Kidney (tissue), 14 donors: ENCODE measurements around the gene SORCS2. TPM values are rescaled to one million over a fixed set of nuclear protein-coding genes. Genes with fewer than 3 reads are reported as not detected.

Experiments
- DNase-seq, 5 donors: peaks; one replicate each; pipeline ENCODE4 v3.0.0-alpha.2; 2013 to 2020
- FAIRE-seq: peaks from 2 replicates; lab custom pipeline; 2012; peaks lifted over from hg19 to GRCh38; lab: Jason Lieb, UNC
- H3K27ac ChIP-seq, 2 donors: one replicate each; pipeline ENCODE4 v1.7.0; 2013; ENCODE audit warnings: low read depth in 2 of 2, low read length in 2 of 2, inconsistent platforms in 1 of 2
- H3K27me3 ChIP-seq: one replicate; pipeline ENCODE4 v1.7.1; 2013; ENCODE audit warnings: low read length, inconsistent platforms; ENCODE audit not compliant: control insufficient read depth, insufficient read depth
- H3K36me3 ChIP-seq, 3 donors: one replicate each; pipeline versions ENCODE4 v1.7.0 to v1.7.1; 2013; ENCODE audit warnings: low read length in 3 of 3, control low read depth in 1 of 3, inconsistent platforms in 1 of 3; ENCODE audit not compliant: insufficient read depth in 3 of 3, control insufficient read depth in 2 of 3
- H3K4me1 ChIP-seq, 3 donors: one replicate each; pipeline versions ENCODE4 v1.7.0 to v1.7.1; 2013; ENCODE audit warnings: low read length in 3 of 3, inconsistent platforms in 1 of 3, low read depth in 1 of 3; ENCODE audit not compliant: control insufficient read depth in 2 of 3, insufficient read depth in 2 of 3
- H3K4me3 ChIP-seq, 3 donors: one replicate each; pipeline versions ENCODE4 v1.7.0 to v1.8.1; 2013; ENCODE audit warnings: low read length in 3 of 3, control low read depth in 1 of 3, inconsistent platforms in 1 of 3
- H3K9ac ChIP-seq, 3 donors: one replicate each; pipeline versions ENCODE4 v1.7.0 to v1.7.1; 2013; ENCODE audit warnings: low read length in 3 of 3, control low read depth in 1 of 3, inconsistent platforms in 1 of 3
- H3K9me3 ChIP-seq, 3 donors: one replicate each; pipeline versions ENCODE4 v1.7.0 to v1.7.1; 2013; ENCODE audit warnings: low read length in 3 of 3, control low read depth in 1 of 3, inconsistent platforms in 1 of 3; ENCODE audit not compliant: control insufficient read depth in 2 of 3, insufficient read depth in 1 of 3
- intact Hi-C: fragments of 100-400 bp; cut with DNase I; formaldehyde crosslinking; loops from one replicate; pipeline ENCODE4 v1.11.1; 2022
- polyA plus RNA-seq: library from polyadenylated mRNA; stranded (reverse); fragments of 350-450 nt; fragmentation: Illumina TruSeq; extraction: RNeasy Lipid Tissue Mini Kit (QIAGEN cat#74804); gene quantifications from one replicate; pipeline ENCODE4 v1.2.3, GENCODE V29; 2014; ENCODE audit warnings: low read depth, low replicate concordance; ENCODE audit not compliant: insufficient read depth
- total RNA-seq: library from RNA; stranded (reverse); fragmentation: NEBNext Ultra II Directional; extraction: Animal tissue kit (Norgen Biotek cat#: 25700); gene quantifications from one replicate; pipeline ENCODE4 v1.2.1, GENCODE V29; 2021
- TF ChIP-seq, protein P1 (sequence below): IDR thresholded peaks from 3 replicates; pipeline ENCODE4 v1.5.1; 2012; ENCODE audit warnings: mild to moderate bottlenecking, moderate library complexity, borderline replicate concordance; ENCODE audit not compliant: insufficient read depth; ENCODE audit errors: extremely low read depth
- donor health status: control.
- donor health status: control.
- donor health status: control.
- donor health status: control.
- donor health status: control.
- donor health status: DM: yes; HTN: yes; CAD: no.
- donor health status: Normal renal cell carcinoma (clear cell type).

SORCS2 gene
- total and polyA plus RNA-seq, 2 donors from 2014 or later = 6.1 to 9.1 TPM

GRCh38 chr4:7197910-7198309 is 5.6 kb downstream of the SORCS2 start:
- intact Hi-C loops = loop anchor here (10.0 kb wide), 1 partner anchor 97 kb away; no protein-coding TSS in a partner anchor
- Histone ChIP-seq H3K4me3 (no peak overlapping the region), H3K4me1 (peaks cover 0 to 3% (median 0%) of the 10 kb centered on the region in 3 donors), H3K9me3 (no peaks in the 10 kb centered on the region), H3K27me3 (peaks cover 3% of the 10 kb centered on the region), H3K9ac (no peak overlapping the region), H3K27ac (no peak overlapping the region), H3K36me3 (no peaks in the 10 kb centered on the region)
- FAIRE-seq (no peak), DNase-seq (peak in 1 of 5 donors; percentile 52)
- TF ChIP-seq, protein P1, sequence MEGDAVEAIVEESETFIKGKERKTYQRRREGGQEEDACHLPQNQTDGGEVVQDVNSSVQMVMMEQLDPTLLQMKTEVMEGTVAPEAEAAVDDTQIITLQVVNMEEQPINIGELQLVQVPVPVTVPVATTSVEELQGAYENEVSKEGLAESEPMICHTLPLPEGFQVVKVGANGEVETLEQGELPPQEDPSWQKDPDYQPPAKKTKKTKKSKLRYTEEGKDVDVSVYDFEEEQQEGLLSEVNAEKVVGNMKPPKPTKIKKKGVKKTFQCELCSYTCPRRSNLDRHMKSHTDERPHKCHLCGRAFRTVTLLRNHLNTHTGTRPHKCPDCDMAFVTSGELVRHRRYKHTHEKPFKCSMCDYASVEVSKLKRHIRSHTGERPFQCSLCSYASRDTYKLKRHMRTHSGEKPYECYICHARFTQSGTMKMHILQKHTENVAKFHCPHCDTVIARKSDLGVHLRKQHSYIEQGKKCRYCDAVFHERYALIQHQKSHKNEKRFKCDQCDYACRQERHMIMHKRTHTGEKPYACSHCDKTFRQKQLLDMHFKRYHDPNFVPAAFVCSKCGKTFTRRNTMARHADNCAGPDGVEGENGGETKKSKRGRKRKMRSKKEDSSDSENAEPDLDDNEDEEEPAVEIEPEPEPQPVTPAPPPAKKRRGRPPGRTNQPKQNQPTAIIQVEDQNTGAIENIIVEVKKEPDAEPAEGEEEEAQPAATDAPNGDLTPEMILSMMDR = no peak

GRCh38 chr4:7198440-7199128 is 6.2 kb downstream of the SORCS2 start:
- H3K4me1 ChIP-seq = no peaks in the 10 kb centered on the region
- H3K9me3 ChIP-seq = no peaks in the 10 kb centered on the region
- no peak overlapping the region for H3K4me3 ChIP-seq
- DNase-seq = peak in 2 of 5 donors; percentile 37 to 63
- H3K36me3 ChIP-seq = no peaks in the 10 kb centered on the region
- H3K27me3 ChIP-seq = no peaks in the 10 kb centered on the region
- TF ChIP-seq, protein P1 = no peak
- intact Hi-C loops = loop anchor here (10.0 kb wide), 1 partner anchor 96 kb away; no protein-coding TSS in a partner anchor
- FAIRE-seq = no peak
- no peak overlapping the region for H3K9ac ChIP-seq
- H3K27ac ChIP-seq = no peak overlapping the region

- Histone ChIP-seq H3K4me1 (no peaks in the 10 kb centered on the region), H3K9me3 (no peaks in the 10 kb centered on the region), H3K36me3 (no peaks in the 10 kb centered on the region), H3K4me3 (no peak overlapping the region), H3K9ac (no peak overlapping the region), H3K27ac (no peak overlapping the region), H3K27me3 (no peaks in the 10 kb centered on the region)
- DNase-seq (peak in 2 of 5 donors; percentile 34 to 69), FAIRE-seq (no peak)
- TF ChIP-seq, protein P1 = no peak
- intact Hi-C loops = loop anchor here (10.0 kb wide), 1 partner anchor 96 kb away; no protein-coding TSS in a partner anchor
Observed at GRCh38 chr4:7199129-7199725, 6.9 kb downstream of the SORCS2 start.
